HG03103 (cell line): ENCODE results near the gene STK26.
"Not testable (repeated sequence)": the region's sequence is repeated elsewhere in the genome, so short reads cannot be mapped to it uniquely, and the experiment has no call there.

Experiments used
- ATAC-seq: cut with Tn5 transposase; IDR thresholded peaks from one replicate; pipeline ENCODE4 v1.9.1; 2021; ENCODE audit warnings: low read depth; ENCODE audit not compliant: unreplicated experiment

Gene STK26

GRCh38 chrX:132022967-132023895 is at the start of gene STK26:
Gene STK26, plus strand, starts transcription at chrX:132023302. Its CDS starts 316 bp downstream, at chrX:132023618.
- ATAC-seq, result peak; percentile 69

- ATAC-seq, result no peak
Observed at GRCh38 chrX:131975851-131976250, 47.3 kb upstream of the STK26 start.

- ATAC-seq, result no peak
Observed at GRCh38 chrX:131977619-131978018, 45.5 kb upstream of the STK26 start.

- no peak for ATAC-seq
Observed at GRCh38 chrX:131979116-131979515, 44.0 kb upstream of the STK26 start.

GRCh38 chrX:131985526-131986049 is 37.5 kb upstream of the STK26 start:
- ATAC-seq, result no peak

- peak; percentile 91 for ATAC-seq
Observed at GRCh38 chrX:131987252-131987651, 35.9 kb upstream of the STK26 start.

- no peak for ATAC-seq
Observed at GRCh38 chrX:131988236-131988635, 34.9 kb upstream of the STK26 start.

GRCh38 chrX:132001127-132001526 is 22.0 kb upstream of the STK26 start:
- no peak for ATAC-seq

GRCh38 chrX:132004728-132005127 is 18.4 kb upstream of the STK26 start:
- no peak for ATAC-seq

GRCh38 chrX:132009350-132009749 is 13.8 kb upstream of the STK26 start:
- no peak for ATAC-seq

- ATAC-seq, result not testable (repeated sequence)
Observed at GRCh38 chrX:132010213-132010612, 12.9 kb upstream of the STK26 start.

GRCh38 chrX:132015875-132016274 is 7.2 kb upstream of the STK26 start:
- no peak for ATAC-seq

GRCh38 chrX:132016628-132017430 is 6.3 kb upstream of the STK26 start:
- ATAC-seq, result no peak

GRCh38 chrX:132017431-132018185 is 5.5 kb upstream of the STK26 start:
- ATAC-seq, result no peak

- ATAC-seq, result peak; percentile 20
Observed at GRCh38 chrX:132022198-132022966, 720 bp upstream of the STK26 start.

- ATAC-seq, result peak; percentile 53
Observed at GRCh38 chrX:132023896-132024386, 839 bp downstream of the STK26 start.

GRCh38 chrX:132025041-132025440 is 1.9 kb downstream of the STK26 start:
- ATAC-seq, result no peak

- ATAC-seq, result no peak
Observed at GRCh38 chrX:132030264-132030663, 7.2 kb downstream of the STK26 start.

GRCh38 chrX:132031867-132032266 is 8.8 kb downstream of the STK26 start:
- ATAC-seq, result no peak

GRCh38 chrX:132033166-132033565 is 10.1 kb downstream of the STK26 start:
- no peak for ATAC-seq
